ENCODE results near the gene CDC40. TPM values are rescaled to one million over a fixed set of nuclear protein-coding genes. Genes with fewer than 3 reads are reported as not detected.

Gene CDC40
- total and polyA plus RNA-seq, 10 of the 15 experiments (the other 5 are each of a cell fraction or from before 2014, with no cell fraction given) = 20.1 to 35.5 (median 26.1) TPM

DNA sequence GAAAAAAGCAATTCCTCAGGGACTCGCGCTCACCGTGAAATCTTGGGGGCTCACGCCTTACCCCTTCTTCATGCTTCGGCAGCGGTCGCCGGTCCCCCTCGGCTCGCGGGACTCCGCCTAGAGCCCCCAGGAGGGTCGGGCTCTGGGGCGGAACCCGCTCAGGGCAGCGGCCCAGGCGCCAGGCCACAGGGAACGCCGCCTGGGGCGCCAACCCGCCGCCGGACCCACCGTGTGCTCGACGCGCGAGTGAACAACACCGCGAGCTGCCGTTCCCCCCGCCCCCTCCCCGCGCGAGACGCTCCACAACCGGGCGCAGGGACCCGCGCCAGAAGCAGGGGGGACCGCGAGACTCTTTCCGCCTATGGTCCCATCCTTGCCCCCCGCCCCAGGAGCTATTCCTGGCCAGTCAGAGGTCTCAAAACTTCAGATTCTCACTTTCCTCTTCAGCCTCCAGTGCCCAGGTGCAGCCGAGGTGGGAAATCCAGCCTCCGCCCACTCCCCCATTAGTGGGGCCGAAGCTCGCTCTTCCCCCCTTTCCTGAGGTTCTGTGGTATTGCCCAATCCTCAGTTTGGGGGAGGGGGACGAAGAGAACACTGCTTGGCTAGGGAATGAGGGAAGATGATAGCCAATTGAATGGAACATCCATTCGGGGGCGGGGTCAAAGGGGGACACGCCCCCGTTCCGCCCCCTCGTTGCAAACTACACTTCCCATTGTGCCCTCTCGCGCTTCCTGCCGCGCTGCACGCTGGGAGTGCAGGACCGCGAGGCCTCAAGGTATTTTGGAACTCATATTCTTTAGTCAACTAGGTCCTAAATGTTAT lies 610 bp upstream of the CDC40 start, which contains the start of gene WASF1:
Gene WASF1 (minus strand): TSS at position 265 of the 822 bp plus-strand sequence. CDS start 52,069 bp downstream, outside the sequence.
- H3K27me3 ChIP-seq (replicated peaks in 1 of 2; ENCODE audit: control insufficient read depth in 2 of 2, insufficient read depth in 2 of 2, low read length in 1 of 2) = no peaks in the 10 kb centered on the region
- ChIA-PET RAD21 (ENCODE audit: unreplicated experiment) (interaction anchor here (0.9 to 2.6 kb wide), 9 partner anchors 26 to 212 kb away, joined by 3 to 15 read pairs (median 4); no protein-coding TSS in a partner anchor), SMC1A (ENCODE audit: uncharacterized antibody, unreplicated experiment) (interaction anchor here (0.6 to 3.5 kb wide), 8 partner anchors 9 to 770 kb away, joined by 3 to 33 read pairs (median 4); no protein-coding TSS in a partner anchor), CTCF (interaction anchor here (0.6 to 6.2 kb wide), 8 partner anchors 79 to 777 kb away, joined by 3 to 74 read pairs (median 3); no protein-coding TSS in a partner anchor), POLR2A (interaction anchor here (0.9 to 1.9 kb wide), 2 partner anchors 26 to 738 kb away, joined by 5 to 6 read pairs; no protein-coding TSS in a partner anchor)
- peak within 1 kb of the TSS; percentile 93 for H2AFZ ChIP-seq (ENCODE audit: control insufficient read depth, low read depth, low read length)
- peak within 1 kb of the TSS; percentile 77 for H3K27ac ChIP-seq (ENCODE audit: control insufficient read depth, insufficient read depth)
- H4K20me1 ChIP-seq (ENCODE audit: control insufficient read depth, insufficient read depth) = no peaks in the 10 kb centered on the region
- peak; percentile 92 for ATAC-seq
- H3K4me3 ChIP-seq = peak within 1 kb of the TSS; percentile 83
- under 1% methylated on average over 61 of the region's 62 CpGs for WGBS (ENCODE audit: insufficient coverage, insufficient replicate concordance, low lambda C conversion rate, missing lambda C conversion rate)
- intact Hi-C loops (cut with micrococcal nuclease; ENCODE audit: unreplicated experiment) (loop anchor here (5.0 to 10.0 kb wide), 3 partner anchors 137 to 705 kb away; partner anchors contain the start of genes AK9 and FIG4), in situ Hi-C loops (cut with MboI) (loop anchor here (10.0 kb wide), 1 partner anchor 215 kb away; no protein-coding TSS in a partner anchor)
- no peaks in the 10 kb centered on the region; a peak in 1 of 4 replicates for H3K36me3 ChIP-seq (ENCODE audit: control insufficient read depth in 2 of 2, insufficient read depth in 2 of 2, low read length in 1 of 2)
- peak within 1 kb of the TSS; percentile 81 for H3K4me2 ChIP-seq (ENCODE audit: control insufficient read depth, insufficient read depth)
- peak within 1 kb of the TSS; percentile 80 for H3K9ac ChIP-seq (ENCODE audit: control insufficient read depth, insufficient read depth, low read length)
- peaks cover 44% of the 10 kb centered on the region for H3K79me2 ChIP-seq (ENCODE audit: control insufficient read depth, insufficient read depth, low read length)
- no TSS peak for BruUV-seq (replicated peaks)
- H3K9me3 ChIP-seq (replicated peaks; ENCODE audit: control insufficient read depth, insufficient read depth, low read length) = no peaks in the 10 kb centered on the region
- no peak for FAIRE-seq
- no peaks in the 10 kb centered on the region; the same call in 1 of the 2 replicates for H3K4me1 ChIP-seq (ENCODE audit: control insufficient read depth, insufficient read depth, low read length)
- DNase-seq (ENCODE audit: low read depth, low spot score) = peak; percentile 76
- TF ChIP-seq PAX5 (IDR thresholded peaks at IDR 0.05; ENCODE audit: borderline replicate concordance, low read depth, low read length) (no peak), NFXL1 (IDR thresholded peaks at IDR 0.05; ENCODE audit: borderline replicate concordance) (no peak), ZBTB40 (IDR thresholded peaks at IDR 0.05; ENCODE audit: borderline replicate concordance) (peak; percentile 88; the same call in 1 of the 2 replicates), SP1 (IDR thresholded peaks at IDR 0.05; ENCODE audit: low read depth, low read length) (peak; percentile 86), RCOR1 (conservative IDR thresholded peaks at IDR 0.05; ENCODE audit: low read depth, low read length) (no peak), FOXM1 (IDR thresholded peaks at IDR 0.05; ENCODE audit: low read depth, low read length) (no peak), BACH1 (IDR thresholded peaks at IDR 0.05; ENCODE audit: borderline replicate concordance) (no peak), WRNIP1 (IDR thresholded peaks at IDR 0.05; ENCODE audit: borderline replicate concordance, low read depth, low read length) (no peak)
- TF ChIP-seq, protein P1, sequence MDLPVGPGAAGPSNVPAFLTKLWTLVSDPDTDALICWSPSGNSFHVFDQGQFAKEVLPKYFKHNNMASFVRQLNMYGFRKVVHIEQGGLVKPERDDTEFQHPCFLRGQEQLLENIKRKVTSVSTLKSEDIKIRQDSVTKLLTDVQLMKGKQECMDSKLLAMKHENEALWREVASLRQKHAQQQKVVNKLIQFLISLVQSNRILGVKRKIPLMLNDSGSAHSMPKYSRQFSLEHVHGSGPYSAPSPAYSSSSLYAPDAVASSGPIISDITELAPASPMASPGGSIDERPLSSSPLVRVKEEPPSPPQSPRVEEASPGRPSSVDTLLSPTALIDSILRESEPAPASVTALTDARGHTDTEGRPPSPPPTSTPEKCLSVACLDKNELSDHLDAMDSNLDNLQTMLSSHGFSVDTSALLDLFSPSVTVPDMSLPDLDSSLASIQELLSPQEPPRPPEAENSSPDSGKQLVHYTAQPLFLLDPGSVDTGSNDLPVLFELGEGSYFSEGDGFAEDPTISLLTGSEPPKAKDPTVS (IDR thresholded peaks at IDR 0.05; ENCODE audit: low read depth, low read length) = no peak
- TF ChIP-seq, protein P2, sequence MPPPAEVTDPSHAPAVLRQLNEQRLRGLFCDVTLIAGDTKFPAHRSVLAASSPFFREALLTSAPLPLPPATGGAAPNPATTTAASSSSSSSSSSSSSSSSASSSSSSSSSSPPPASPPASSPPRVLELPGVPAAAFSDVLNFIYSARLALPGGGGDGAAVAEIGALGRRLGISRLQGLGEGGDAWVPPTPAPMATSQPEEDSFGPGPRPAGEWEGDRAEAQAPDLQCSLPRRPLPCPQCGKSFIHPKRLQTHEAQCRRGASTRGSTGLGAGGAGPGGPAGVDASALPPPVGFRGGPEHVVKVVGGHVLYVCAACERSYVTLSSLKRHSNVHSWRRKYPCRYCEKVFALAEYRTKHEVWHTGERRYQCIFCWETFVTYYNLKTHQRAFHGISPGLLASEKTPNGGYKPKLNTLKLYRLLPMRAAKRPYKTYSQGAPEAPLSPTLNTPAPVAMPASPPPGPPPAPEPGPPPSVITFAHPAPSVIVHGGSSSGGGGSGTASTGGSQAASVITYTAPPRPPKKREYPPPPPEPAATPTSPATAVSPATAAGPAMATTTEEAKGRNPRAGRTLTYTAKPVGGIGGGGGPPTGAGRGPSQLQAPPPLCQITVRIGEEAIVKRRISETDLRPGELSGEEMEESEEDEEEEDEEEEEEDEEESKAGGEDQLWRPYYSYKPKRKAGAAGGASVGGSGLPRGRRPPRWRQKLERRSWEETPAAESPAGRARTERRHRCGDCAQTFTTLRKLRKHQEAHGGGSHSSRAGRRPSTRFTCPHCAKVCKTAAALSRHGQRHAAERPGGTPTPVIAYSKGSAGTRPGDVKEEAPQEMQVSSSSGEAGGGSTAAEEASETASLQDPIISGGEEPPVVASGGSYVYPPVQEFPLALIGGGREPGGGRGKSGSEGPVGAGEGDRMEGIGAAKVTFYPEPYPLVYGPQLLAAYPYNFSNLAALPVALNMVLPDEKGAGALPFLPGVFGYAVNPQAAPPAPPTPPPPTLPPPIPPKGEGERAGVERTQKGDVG (CRISPR knock-in tag; IDR thresholded peaks at IDR 0.05) = no peak
- TF ChIP-seq, protein P3, sequence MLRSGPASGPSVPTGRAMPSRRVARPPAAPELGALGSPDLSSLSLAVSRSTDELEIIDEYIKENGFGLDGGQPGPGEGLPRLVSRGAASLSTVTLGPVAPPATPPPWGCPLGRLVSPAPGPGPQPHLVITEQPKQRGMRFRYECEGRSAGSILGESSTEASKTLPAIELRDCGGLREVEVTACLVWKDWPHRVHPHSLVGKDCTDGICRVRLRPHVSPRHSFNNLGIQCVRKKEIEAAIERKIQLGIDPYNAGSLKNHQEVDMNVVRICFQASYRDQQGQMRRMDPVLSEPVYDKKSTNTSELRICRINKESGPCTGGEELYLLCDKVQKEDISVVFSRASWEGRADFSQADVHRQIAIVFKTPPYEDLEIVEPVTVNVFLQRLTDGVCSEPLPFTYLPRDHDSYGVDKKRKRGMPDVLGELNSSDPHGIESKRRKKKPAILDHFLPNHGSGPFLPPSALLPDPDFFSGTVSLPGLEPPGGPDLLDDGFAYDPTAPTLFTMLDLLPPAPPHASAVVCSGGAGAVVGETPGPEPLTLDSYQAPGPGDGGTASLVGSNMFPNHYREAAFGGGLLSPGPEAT (IDR thresholded peaks at IDR 0.05; ENCODE audit: low read depth) = no peak
